H1 (cell line): ENCODE results near the gene GGA3. TPM values are rescaled to one million over a fixed set of nuclear protein-coding genes. Genes with fewer than 3 reads are reported as not detected.

Experiments
- CTCF ChIA-PET: fragments of 300-600 bp; sonication (Branson Sonifier 250); formaldehyde crosslinking; loops from one replicate; lab custom pipeline; 2021; ENCODE audit not compliant: partially characterized antibody; lab: Charles Lee
- POLR2A ChIA-PET: fragments of 300-600 bp; sonication (Branson Sonifier 250); formaldehyde crosslinking; loops from one replicate; lab custom pipeline; 2021; ENCODE audit warnings: inconsistent platforms; ENCODE audit not compliant: partially characterized antibody; lab: Charles Lee
- DNase-seq, 2 experiments: peaks; one replicate each; pipeline versions ENCODE4 v3.0.0 to v3.0.0-alpha.2; 2010 to 2022; ENCODE audit warnings: low spot score in 2 of 2, low read depth in 1 of 2, mixed read lengths in 1 of 2
- FAIRE-seq: peaks from 2 replicates; lab custom pipeline; 2011; peaks lifted over from hg19 to GRCh38; lab: Jason Lieb, UNC
- H2AFZ ChIP-seq: 2 replicates; pipeline ENCODE4 v1.8.1; 2012; ENCODE audit warnings: low read length, inconsistent platforms
- H2AK5ac ChIP-seq: 2 replicates; pipeline ENCODE4 v1.6.1; 2013; ENCODE audit warnings: low read depth, low read length
- H2BK120ac ChIP-seq: replicated peaks from 2 replicates; pipeline ENCODE3; 2013; ENCODE audit warnings: low read depth, low read length, inconsistent platforms
- H2BK12ac ChIP-seq: 2 replicates; pipeline ENCODE4 v1.6.1; 2013; ENCODE audit warnings: low read depth, low read length
- H2BK15ac ChIP-seq: 2 replicates; pipeline ENCODE4 v1.6.1; 2013; ENCODE audit warnings: low read length
- H2BK20ac ChIP-seq: 2 replicates; pipeline ENCODE4 v1.6.1; 2013; ENCODE audit warnings: low read length
- H2BK5ac ChIP-seq: 2 replicates; pipeline ENCODE4 v1.6.1; 2013; ENCODE audit warnings: low read depth, low read length
- H3K14ac ChIP-seq: 2 replicates; pipeline ENCODE4 v1.6.1; 2013; ENCODE audit warnings: inconsistent platforms; ENCODE audit not compliant: insufficient read length
- H3K18ac ChIP-seq: 2 replicates; pipeline ENCODE4 v1.6.1; 2013; ENCODE audit warnings: low read length; ENCODE audit errors: extremely low read depth
- H3K23ac ChIP-seq: 2 replicates; pipeline ENCODE4 v1.6.1; 2013; ENCODE audit warnings: inconsistent platforms; ENCODE audit not compliant: insufficient read length
- H3K23me2 ChIP-seq: 2 replicates; pipeline ENCODE4 v1.6.1; 2013; ENCODE audit warnings: low read depth, low read length
- H3K27ac ChIP-seq: 2 replicates; pipeline ENCODE4 v1.6.1; 2011; ENCODE audit warnings: low read depth, low read length, inconsistent platforms
- H3K27me3 ChIP-seq, 4 experiments: replicated peaks in 1 of 4; 1 replicate in 1 of 4; 2 replicates in 3 of 4; pipeline versions ENCODE4 v1.6.1 to v1.8.1; 2011 to 2013; ENCODE audit warnings: low read length in 3 of 4, mild to moderate bottlenecking in 3 of 4, inconsistent platforms in 2 of 4, mixed read lengths in 2 of 4, moderate library complexity in 1 of 4; ENCODE audit not compliant: control insufficient read depth in 3 of 4, insufficient read depth in 3 of 4; ENCODE audit errors: extremely low read depth in 1 of 4
- H3K36me3 ChIP-seq, 4 experiments: 2 replicates each; pipeline versions ENCODE4 v1.6.1 to v1.8.1; 2011 to 2013; ENCODE audit warnings: mild to moderate bottlenecking in 4 of 4, low read length in 3 of 4, moderate library complexity in 2 of 4, control low read depth in 1 of 4, inconsistent platforms in 1 of 4; ENCODE audit not compliant: insufficient read depth in 4 of 4, control insufficient read depth in 2 of 4
- H3K4ac ChIP-seq: replicated peaks from 2 replicates; pipeline ENCODE3; 2013; ENCODE audit warnings: low read length, low read depth, mixed read lengths, inconsistent platforms; ENCODE audit not compliant: insufficient read length
- H3K4me1 ChIP-seq, 4 experiments: replicated peaks in 1 of 4; 1 replicate in 1 of 4; 2 replicates in 3 of 4; pipeline versions ENCODE4 v1.6.1 to v1.8.1; 2011 to 2013; ENCODE audit warnings: low read length in 3 of 4, inconsistent platforms in 2 of 4, mixed read lengths in 1 of 4; ENCODE audit not compliant: insufficient read depth in 4 of 4, control insufficient read depth in 3 of 4
- H3K4me2 ChIP-seq, 2 experiments: 2 replicates each; pipeline versions ENCODE4 v1.6.1 to v1.8.1; 2011 to 2013; ENCODE audit warnings: low read depth in 2 of 2, low read length in 2 of 2, control low read depth in 1 of 2, inconsistent platforms in 1 of 2, mild to moderate bottlenecking in 1 of 2; ENCODE audit not compliant: insufficient read depth in 1 of 2
- H3K4me3 ChIP-seq, 4 experiments: fragments of 200-600, 300-600 bp in 1 of 4; sonication (generic), shearing (Covaris generic), sonication (Bioruptor Twin) in 1 of 4; 2 replicates each; pipeline versions ENCODE4 v1.5.1 to v1.8.1; 2011 to 2016; ENCODE audit warnings: low read length in 4 of 4, low read depth in 3 of 4, control low read depth in 2 of 4, inconsistent platforms in 2 of 4, mild to moderate bottlenecking in 2 of 4, mixed read lengths in 1 of 4, moderate library complexity in 1 of 4; ENCODE audit not compliant: insufficient read depth in 2 of 4; ENCODE audit errors: extremely low read depth in 1 of 4
- H3K56ac ChIP-seq: replicated peaks from 2 replicates; pipeline ENCODE3; 2013; ENCODE audit warnings: low read depth, mild to moderate bottlenecking, mixed read lengths, low read length, inconsistent platforms; ENCODE audit not compliant: insufficient read length
- H3K79me1 ChIP-seq: 2 replicates; pipeline ENCODE4 v1.6.1; 2013; ENCODE audit warnings: low read depth, low read length, control low read depth
- H3K79me2 ChIP-seq, 2 experiments: 2 replicates each; pipeline versions ENCODE4 v1.6.1 to v1.8.1; 2012 to 2013; ENCODE audit warnings: low read length in 2 of 2, mild to moderate bottlenecking in 2 of 2, inconsistent platforms in 1 of 2; ENCODE audit not compliant: insufficient read depth in 2 of 2, control insufficient read depth in 1 of 2
- H3K9ac ChIP-seq, 4 experiments: replicated peaks in 1 of 4; 1 replicate in 1 of 4; 2 replicates in 3 of 4; pipeline versions ENCODE4 v1.6.1 to v1.8.1; 2011 to 2013; ENCODE audit warnings: low read depth in 3 of 4, low read length in 3 of 4, control low read depth in 2 of 4, mild to moderate bottlenecking in 2 of 4, moderate library complexity in 2 of 4, inconsistent platforms in 1 of 4; ENCODE audit errors: extremely low read depth in 1 of 4
- H3K9me3 ChIP-seq, 2 experiments: 2 replicates each; pipeline versions ENCODE4 v1.6.1 to v1.8.1; 2012 to 2013; ENCODE audit warnings: mild to moderate bottlenecking in 2 of 2, moderate library complexity in 2 of 2, control low read depth in 1 of 2, inconsistent platforms in 1 of 2, low read depth in 1 of 2, low read length in 1 of 2, mixed read lengths in 1 of 2; ENCODE audit not compliant: insufficient read depth in 2 of 2
- H4K20me1 ChIP-seq, 2 experiments: replicated peaks in 1 of 2; 2 replicates each; pipeline versions ENCODE3 to v1.8.1; 2011 to 2013; ENCODE audit warnings: inconsistent platforms in 2 of 2, low read length in 2 of 2, mild to moderate bottlenecking in 1 of 2; ENCODE audit not compliant: insufficient read depth in 2 of 2, control insufficient read depth in 1 of 2
- H4K5ac ChIP-seq: 2 replicates; pipeline ENCODE4 v1.6.1; 2013; ENCODE audit warnings: low read length, low read depth, mixed read lengths, inconsistent platforms; ENCODE audit not compliant: insufficient read length
- H4K8ac ChIP-seq: 2 replicates; pipeline ENCODE4 v1.8.0; 2013; ENCODE audit warnings: mild to moderate bottlenecking, moderate library complexity, low read length, inconsistent platforms; ENCODE audit not compliant: insufficient read depth; ENCODE audit errors: extremely low read depth
- H4K91ac ChIP-seq: replicated peaks from 2 replicates; pipeline ENCODE3; 2013; ENCODE audit warnings: low read length, mixed read lengths, inconsistent platforms; ENCODE audit not compliant: insufficient read length
- CTBP2 ChIP-seq: IDR thresholded peaks from 2 replicates; pipeline ENCODE4 v1.7.0; 2011; ENCODE audit warnings: borderline replicate concordance, mild to moderate bottlenecking, moderate library complexity, mixed read lengths, low read length; ENCODE audit not compliant: insufficient read depth, insufficient read length
- FOSL1 ChIP-seq: IDR thresholded peaks from 2 replicates; pipeline ENCODE4 v1.6.1; 2011; ENCODE audit warnings: mild to moderate bottlenecking, low read depth, low read length, moderate library complexity; ENCODE audit not compliant: insufficient read depth
- WGBS, 2 experiments: shearing (Covaris generic) in 1 of 2; methylation state at CpG; one replicate each; pipeline versions ENCODE4 v1.1.6 to v1.1.7; 2013 to 2015; ENCODE audit warnings: low lambda C conversion rate in 2 of 2, mixed read lengths in 2 of 2, inconsistent platforms in 1 of 2, low coverage in 1 of 2, missing lambda C conversion rate in 1 of 2; ENCODE audit not compliant: insufficient replicate concordance in 2 of 2, insufficient coverage in 1 of 2, insufficient read length in 1 of 2; ENCODE audit errors: extremely low coverage in 1 of 2, missing lambda C conversion rate in 1 of 2; 5-methylcytosine and 5-hydroxymethylcytosine counted together
- polyA plus RNA-seq, 7 experiments: library from polyadenylated mRNA; depleted of rRNA in 3 of 7; stranded (reverse) in 5 of 7; unstranded in 2 of 7; fragments of >200 nt in 5 of 7; fragments of 200-250 nt in 2 of 7; gene quantifications; 1 replicate in 5 of 7; 2 replicates in 1 of 7; 4 replicates in 1 of 7; pipeline versions ENCODE4 v1.2.1 to v1.2.3, GENCODE V29; 2011 to 2013; ENCODE audit warnings: missing spikeins in 2 of 7, mixed read lengths in 2 of 7
- total RNA-seq: library from RNA; stranded (reverse); fragmentation: NEBNext Ultra II Directional; extraction: Animal tissue kit (Norgen Biotek cat#: 25700); gene quantifications from 2 replicates; pipeline ENCODE4 v1.2.1, GENCODE V29; 2021

Gene GGA3
- total and polyA plus RNA-seq, 2 of the 8 experiments (the other 6 are each of a cell fraction or from before 2014, with no cell fraction given) = 40.6 to 60.0 TPM

GRCh38 chr17:75207760-75208159, 53.6 kb downstream of the GGA3 start:
- Histone ChIP-seq H3K23me2 (no peaks in the 10 kb centered on the region; the same call in 1 of the 2 replicates), H2BK12ac (no peak overlapping the region), H3K79me2 (peaks cover 6 to 38% of the 10 kb centered on the region in 2 experiments), H2BK5ac (no peak overlapping the region), H3K9ac (no peak overlapping the region), H3K4ac (no peak overlapping the region), H3K27ac (no peak overlapping the region), H3K36me3 (peaks cover 12 to 31% (median 25%) of the 10 kb centered on the region in 4 experiments; a peak in 7 of 8 replicates), H2BK20ac (no peak overlapping the region), H2AFZ (no peak overlapping the region), H3K4me2 (no peak overlapping the region), H2BK15ac (no peak overlapping the region), H3K18ac (no peak overlapping the region), H3K4me1 (peaks cover 0 to 2% (median 0%) of the 10 kb centered on the region in 4 experiments; a peak in 2 of 7 replicates), H4K91ac (no peak overlapping the region), H3K9me3 (no peaks in the 10 kb centered on the region), H4K20me1 (peaks cover 0 to 3% of the 10 kb centered on the region in 2 experiments), H4K8ac (no peak overlapping the region), H3K4me3 (no peak overlapping the region), H3K56ac (no peak overlapping the region), H3K23ac (no peak overlapping the region), H2AK5ac (no peak overlapping the region), H3K14ac (no peak overlapping the region), H2BK120ac (no peak overlapping the region), H4K5ac (no peak overlapping the region), H3K27me3 (no peaks in the 10 kb centered on the region), H3K79me1 (no peaks in the 10 kb centered on the region)
- WGBS, 2 experiments = 90% methylated on average over 12 of the region's 12 CpGs; no CpG with 5 or more reads in 1 of the 2 experiments
- POLR2A ChIA-PET = interaction anchor here (0.7 to 4.2 kb wide), 6 partner anchors 9 to 195 kb away, joined by 3 to 29 read pairs (median 3); partner anchors contain the start of genes JPT1, MRPL58, NT5C and SUMO2
- TF ChIP-seq CTBP2 (no peak), FOSL1 (no peak)
- FAIRE-seq (no peak), DNase-seq (no peak)
- CTCF ChIA-PET = interaction anchor here (0.6 to 4.0 kb wide), 5 partner anchors 19 to 94 kb away, joined by 3 to 30 read pairs (median 7); no protein-coding TSS in a partner anchor
